Muscle of leg (tissue), 11 donors: ENCODE data around the gene YBEY. TPM values are rescaled to one million over a fixed set of nuclear protein-coding genes. Genes with fewer than 3 reads are reported as not detected.
A peak's percentile ranks its signal among the peaks of the same experiment; 100 is the strongest.

Experiments used
- DNase-seq: peaks from one replicate; pipeline ENCODE4 v3.0.0; 2013
- H3K27ac ChIP-seq: one replicate; pipeline ENCODE4 v1.5.1; 2013; ENCODE audit warnings: mild to moderate bottlenecking, low read length, control low read depth
- H3K27me3 ChIP-seq: one replicate; pipeline ENCODE4 v1.6.1; 2013; ENCODE audit warnings: low read length; ENCODE audit not compliant: control insufficient read depth, insufficient read depth
- H3K36me3 ChIP-seq: one replicate; pipeline ENCODE4 v1.6.1; 2013; ENCODE audit warnings: low read length; ENCODE audit not compliant: control insufficient read depth, insufficient read depth
- H3K4me1 ChIP-seq: one replicate; pipeline ENCODE4 v1.6.1; 2013; ENCODE audit warnings: low read length; ENCODE audit not compliant: control insufficient read depth, insufficient read depth
- H3K4me3 ChIP-seq: one replicate; pipeline ENCODE4 v1.5.1; 2013; ENCODE audit warnings: low read length, control low read depth
- H3K9me3 ChIP-seq: replicated peaks from 2 replicates; pipeline ENCODE4 v1.6.1; 2013; ENCODE audit warnings: low read depth, low read length; ENCODE audit not compliant: control insufficient read depth
- WGBS: methylation state at CpG from one replicate; pipeline ENCODE4 v1.1.5; 2013; ENCODE audit warnings: missing lambda C conversion rate; ENCODE audit not compliant: insufficient coverage; 5-methylcytosine and 5-hydroxymethylcytosine counted together
- polyA plus RNA-seq, 8 donors: library from polyadenylated mRNA; unstranded; fragments of 120-200 nt; gene quantifications; one replicate each; pipeline versions ENCODE4 v1.2.1 to v1.2.3, GENCODE V29; 2013; ENCODE audit warnings: inconsistent platforms in 1 of 8, low replicate concordance in 1 of 8; ENCODE audit not compliant: insufficient read length in 8 of 8, insufficient read depth in 1 of 8
- total RNA-seq: library from RNA; stranded (reverse); fragments of 120-200 nt; gene quantifications from one replicate; pipeline ENCODE4 v1.2.4, GENCODE V29; 2013

The YBEY gene
- total and polyA plus RNA-seq, 9 donors: 13.0 to 26.7 (median 18.6) TPM

- DNase-seq: no peak
- Histone ChIP-seq H3K36me3 (peaks cover 46% of the 10 kb centered on the region), H3K4me1 (no peaks in the 10 kb centered on the region), H3K4me3 (no peak overlapping the region), H3K27me3 (no peaks in the 10 kb centered on the region), H3K9me3 (no peaks in the 10 kb centered on the region), H3K27ac (no peak overlapping the region)
- WGBS: 92% methylated on average over 14 of the region's 22 CpGs
Measured at GRCh38 chr21:46314441-46315020, 28.4 kb downstream of the YBEY start.

GRCh38 chr21:46316708-46317324, 30.7 kb downstream of the YBEY start:
- DNase-seq: no peak
- Histone ChIP-seq H3K27ac (no peak overlapping the region), H3K4me3 (no peak overlapping the region), H3K9me3 (no peaks in the 10 kb centered on the region), H3K36me3 (peaks cover 46% of the 10 kb centered on the region), H3K27me3 (no peaks in the 10 kb centered on the region), H3K4me1 (peaks cover 9% of the 10 kb centered on the region)
- 96% methylated on average over 12 of the region's 14 CpGs for whole genome bisulfite sequencing

GRCh38 chr21:46317710-46318463, 31.7 kb downstream of the YBEY start:
- 71% methylated on average over 20 of the region's 20 CpGs for WGBS
- no peak for DNase-seq
- H3K9me3 ChIP-seq: no peaks in the 10 kb centered on the region
- H3K4me3 ChIP-seq: no peak overlapping the region
- H3K27me3 ChIP-seq: no peaks in the 10 kb centered on the region
- H3K27ac ChIP-seq: no peak overlapping the region
- H3K36me3 ChIP-seq: peaks cover 42% of the 10 kb centered on the region
- H3K4me1 ChIP-seq: peaks cover 19% of the 10 kb centered on the region

GRCh38 chr21:46318464-46318845, 32.3 kb downstream of the YBEY start:
- 100% methylated on average over 2 of the region's 4 CpGs for WGBS
- Histone ChIP-seq H3K4me1 (peaks cover 23% of the 10 kb centered on the region), H3K27me3 (no peaks in the 10 kb centered on the region), H3K4me3 (no peak overlapping the region), H3K9me3 (no peaks in the 10 kb centered on the region), H3K36me3 (peaks cover 36% of the 10 kb centered on the region), H3K27ac (no peak overlapping the region)
- DNase-seq: no peak

- H3K4me3 ChIP-seq: no peak overlapping the region
- no peak overlapping the region for H3K27ac ChIP-seq
- no peaks in the 10 kb centered on the region for H3K27me3 ChIP-seq
- no peak for DNase-seq
- H3K9me3 ChIP-seq: no peaks in the 10 kb centered on the region
- peaks cover 23% of the 10 kb centered on the region for H3K4me1 ChIP-seq
- peaks cover 31% of the 10 kb centered on the region for H3K36me3 ChIP-seq
- 92% methylated on average over 4 of the region's 7 CpGs for WGBS
Measured at GRCh38 chr21:46319186-46319585, 33.0 kb downstream of the YBEY start.

- WGBS: 47% methylated on average over 2 of the region's 4 CpGs
- no peak for DNase-seq
- no peaks in the 10 kb centered on the region for H3K27me3 ChIP-seq
- H3K27ac ChIP-seq: no peak overlapping the region
- H3K4me1 ChIP-seq: peaks cover 25% of the 10 kb centered on the region
- no peak overlapping the region for H3K4me3 ChIP-seq
- peaks cover 19% of the 10 kb centered on the region for H3K36me3 ChIP-seq
- no peaks in the 10 kb centered on the region for H3K9me3 ChIP-seq
Measured at GRCh38 chr21:46320331-46320801, 34.2 kb downstream of the YBEY start.

- Histone ChIP-seq H3K36me3 (peaks cover 15% of the 10 kb centered on the region), H3K27me3 (no peaks in the 10 kb centered on the region), H3K27ac (no peak overlapping the region), H3K4me3 (peak overlapping the region; percentile 61), H3K4me1 (peaks cover 31% of the 10 kb centered on the region), H3K9me3 (no peaks in the 10 kb centered on the region)
- 0% methylated on average over 47 of the region's 50 CpGs for WGBS
- no peak for DNase-seq
Measured at GRCh38 chr21:46322351-46323226, 36.4 kb downstream of the YBEY start.

GRCh38 chr21:46323227-46323709, 37.1 kb downstream of the YBEY start:
- H3K9me3 ChIP-seq: no peaks in the 10 kb centered on the region
- under 1% methylated on average over 31 of the region's 34 CpGs for WGBS
- no peaks in the 10 kb centered on the region for H3K27me3 ChIP-seq
- DNase-seq: peak; percentile 32
- H3K27ac ChIP-seq: peak overlapping the region; percentile 0
- H3K4me3 ChIP-seq: peak overlapping the region; percentile 61
- peaks cover 31% of the 10 kb centered on the region for H3K4me1 ChIP-seq
- H3K36me3 ChIP-seq: peaks cover 21% of the 10 kb centered on the region

- Histone ChIP-seq H3K9me3 (no peaks in the 10 kb centered on the region), H3K4me1 (peaks cover 31% of the 10 kb centered on the region), H3K27me3 (no peaks in the 10 kb centered on the region), H3K36me3 (peaks cover 21% of the 10 kb centered on the region), H3K4me3 (peak within 1 kb of the TSS; percentile 100), H3K27ac (peak within 1 kb of the TSS; percentile 99)
- under 1% methylated on average over 71 of the region's 76 CpGs for WGBS
- DNase-seq: peak; percentile 99
Measured at GRCh38 chr21:46323710-46324389, 37.7 kb downstream of the YBEY start, which contains the start of the genes C21orf58 and PCNT. TSS of gene C21orf58 (minus strand) at chr21:46323870. CDS start at chr21:46322738, 1,132 bp downstream. TSS of gene PCNT (plus strand) at chr21:46324156. CDS start at chr21:46324229, 73 bp downstream.
